G401.6 (cell line): Measurements from ENCODE around the gene SPATA20.

Source experiments
- FAIRE-seq: peaks from 2 replicates; lab custom pipeline; 2012; peaks lifted over from hg19 to GRCh38; lab: Jason Lieb, UNC

SPATA20 gene

GRCh38 chr17:50540560-50541401 is 6.2 kb upstream of the SPATA20 start:
- no peak for FAIRE-seq

GRCh38 chr17:50541402-50541715 is 5.6 kb upstream of the SPATA20 start:
- no peak for FAIRE-seq

- no peak for FAIRE-seq
Observed at GRCh38 chr17:50541716-50542688, 5.0 kb upstream of the SPATA20 start.

GRCh38 chr17:50542795-50543774 is 3.9 kb upstream of the SPATA20 start:
- FAIRE-seq: no peak

- FAIRE-seq: no peak
Observed at GRCh38 chr17:50544516-50544915, 2.5 kb upstream of the SPATA20 start.

- no peak for FAIRE-seq
Observed at GRCh38 chr17:50545311-50545710, 1.7 kb upstream of the SPATA20 start.

GRCh38 chr17:50546701-50547034 is 306 bp upstream of the SPATA20 start:
- FAIRE-seq: no peak

- FAIRE-seq: no peak
Observed at GRCh38 chr17:50547736-50548083, 736 bp downstream of the SPATA20 start.

- no peak for FAIRE-seq
Observed at GRCh38 chr17:50548831-50549230, 1.9 kb downstream of the SPATA20 start.

GRCh38 chr17:50549256-50549941 is 2.4 kb downstream of the SPATA20 start:
- no peak for FAIRE-seq

- no peak for FAIRE-seq
Observed at GRCh38 chr17:50549969-50550368, 3.0 kb downstream of the SPATA20 start.

- FAIRE-seq: peak; percentile 83
Observed at GRCh38 chr17:50550661-50551432, 3.9 kb downstream of the SPATA20 start.

GRCh38 chr17:50551433-50551815 is 4.5 kb downstream of the SPATA20 start:
- FAIRE-seq: no peak

- FAIRE-seq: no peak
Observed at GRCh38 chr17:50551884-50552283, 4.9 kb downstream of the SPATA20 start.

- no peak for FAIRE-seq
Observed at GRCh38 chr17:50554201-50554600, 7.2 kb downstream of the SPATA20 start.

GRCh38 chr17:50556803-50557202 is 9.8 kb downstream of the SPATA20 start:
- FAIRE-seq: no peak

GRCh38 chr17:50557630-50558029 is 10.7 kb downstream of the SPATA20 start:
- no peak for FAIRE-seq

- no peak for FAIRE-seq
Observed at GRCh38 chr17:50558091-50558490, 11.1 kb downstream of the SPATA20 start.

GRCh38 chr17:50558581-50558940 is 11.6 kb downstream of the SPATA20 start:
- FAIRE-seq: no peak

- FAIRE-seq: no peak
Observed at GRCh38 chr17:50558941-50559614, 12.1 kb downstream of the SPATA20 start.
